Uterus (tissue), 2 donors: Measurements from ENCODE around the gene SOD2.

ENCODE experiments used
- POLR2A ChIP-seq, 2 donors: fragments of 450-650 bp; IDR thresholded peaks; one replicate each; pipeline ENCODE4 v1.6.1; 2016; ENCODE audit warnings: antibody characterized with exemption in 2 of 2, mild to moderate bottlenecking in 1 of 2, moderate library complexity in 1 of 2
- TF ChIP-seq, protein P1 (sequence below), 4 experiments: fragments of 200-600 bp in 2 of 4; fragments of 450-650 bp in 2 of 4; sonication (generic) in 2 of 4; IDR thresholded peaks; one replicate each; pipeline ENCODE4 v1.5.1; 2016 to 2019; ENCODE audit warnings: antibody characterized with exemption in 4 of 4, mild to moderate bottlenecking in 2 of 4, moderate library complexity in 1 of 4

DNA sequence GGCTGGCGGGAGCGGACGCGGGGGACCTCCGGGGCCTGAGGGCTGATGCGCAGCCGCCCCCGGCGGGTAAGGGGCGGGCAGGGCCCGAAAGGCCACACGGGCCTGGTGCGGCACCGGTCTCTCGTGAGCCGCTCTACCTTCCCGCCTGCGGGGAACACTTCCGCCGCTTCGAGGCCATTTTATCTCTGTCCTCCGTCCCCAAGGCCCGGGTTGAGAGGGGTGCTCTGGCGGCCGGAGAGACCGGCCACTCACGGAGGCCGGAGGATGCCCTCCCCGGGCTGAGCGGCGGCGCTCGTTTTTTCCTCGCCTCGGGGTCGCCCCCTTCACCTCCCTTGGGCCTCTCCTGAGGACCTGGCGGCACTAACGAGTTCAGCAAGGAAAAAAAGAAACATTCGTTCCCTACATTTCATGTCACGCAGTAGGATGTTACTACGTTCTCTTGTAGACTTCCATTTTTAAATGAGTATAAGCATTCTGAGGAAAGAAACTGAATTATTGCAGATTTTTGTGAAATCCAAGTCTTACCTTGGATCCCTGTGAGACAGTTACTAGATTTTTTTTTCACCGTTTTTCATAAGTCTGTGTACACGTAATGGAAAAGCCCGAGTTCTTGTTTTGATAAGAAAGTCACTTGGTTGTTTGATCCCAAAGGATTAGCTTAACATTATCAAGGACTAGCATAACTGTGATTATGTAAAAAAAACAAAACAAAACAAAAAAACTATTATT lies 34.8 kb upstream of the SOD2 start:
- TF ChIP-seq, protein P1, sequence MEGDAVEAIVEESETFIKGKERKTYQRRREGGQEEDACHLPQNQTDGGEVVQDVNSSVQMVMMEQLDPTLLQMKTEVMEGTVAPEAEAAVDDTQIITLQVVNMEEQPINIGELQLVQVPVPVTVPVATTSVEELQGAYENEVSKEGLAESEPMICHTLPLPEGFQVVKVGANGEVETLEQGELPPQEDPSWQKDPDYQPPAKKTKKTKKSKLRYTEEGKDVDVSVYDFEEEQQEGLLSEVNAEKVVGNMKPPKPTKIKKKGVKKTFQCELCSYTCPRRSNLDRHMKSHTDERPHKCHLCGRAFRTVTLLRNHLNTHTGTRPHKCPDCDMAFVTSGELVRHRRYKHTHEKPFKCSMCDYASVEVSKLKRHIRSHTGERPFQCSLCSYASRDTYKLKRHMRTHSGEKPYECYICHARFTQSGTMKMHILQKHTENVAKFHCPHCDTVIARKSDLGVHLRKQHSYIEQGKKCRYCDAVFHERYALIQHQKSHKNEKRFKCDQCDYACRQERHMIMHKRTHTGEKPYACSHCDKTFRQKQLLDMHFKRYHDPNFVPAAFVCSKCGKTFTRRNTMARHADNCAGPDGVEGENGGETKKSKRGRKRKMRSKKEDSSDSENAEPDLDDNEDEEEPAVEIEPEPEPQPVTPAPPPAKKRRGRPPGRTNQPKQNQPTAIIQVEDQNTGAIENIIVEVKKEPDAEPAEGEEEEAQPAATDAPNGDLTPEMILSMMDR (IDR thresholded peaks at IDR 0.05) = no peak
- TF ChIP-seq POLR2A (IDR thresholded peaks at IDR 0.05) = no peak
